Suprapubic skin (tissue), 4 donors: ENCODE results near the gene FRMD4A. TPM values are rescaled to one million over a fixed set of nuclear protein-coding genes. Genes with fewer than 3 reads are reported as not detected.

Experiments
- DNase-seq, 2 donors: peaks; one replicate each; pipeline ENCODE4 v3.0.0-alpha.2; 2019; ENCODE audit warnings: low spot score in 2 of 2
- H3K27ac ChIP-seq: fragments of 200-600 bp; sonication (generic); one replicate; pipeline ENCODE4 v1.5.1; 2019
- H3K27me3 ChIP-seq: fragments of 200-600 bp; sonication (generic); one replicate; pipeline ENCODE4 v1.5.1; 2019
- H3K36me3 ChIP-seq: fragments of 200-600 bp; sonication (generic); one replicate; pipeline ENCODE4 v1.5.1; 2019
- H3K4me1 ChIP-seq: fragments of 200-600 bp; sonication (generic); one replicate; pipeline ENCODE4 v1.5.1; 2019
- H3K4me3 ChIP-seq: fragments of 200-600 bp; sonication (generic); one replicate; pipeline ENCODE4 v1.5.1; 2019; ENCODE audit warnings: mild to moderate bottlenecking
- H3K9me3 ChIP-seq: fragments of 200-600 bp; sonication (generic); one replicate; pipeline ENCODE4 v1.5.1; 2019
- EP300 ChIP-seq: sonication (generic); formaldehyde crosslinking; IDR thresholded peaks from one replicate; pipeline ENCODE4 v1.6.1; 2017; ENCODE audit warnings: antibody characterized with exemption
- POLR2A ChIP-seq, 2 donors: fragments of 450-650 bp; IDR thresholded peaks; one replicate each; pipeline ENCODE4 v1.6.1; 2017; ENCODE audit warnings: antibody characterized with exemption in 2 of 2, mild to moderate bottlenecking in 2 of 2, moderate library complexity in 2 of 2
- POLR2AphosphoS5 ChIP-seq, 3 donors: sonication (generic); formaldehyde crosslinking; IDR thresholded peaks; one replicate each; pipeline ENCODE4 v1.6.1; 2017; ENCODE audit warnings: antibody characterized with exemption in 3 of 3
- WGBS: methylation state at CpG from one replicate; pipeline ENCODE4 v1.1.5; 2018; 5-methylcytosine and 5-hydroxymethylcytosine counted together
- total RNA-seq, 4 donors: library from RNA; depleted of rRNA; stranded (reverse); fragments of >200 nt; gene quantifications; one replicate each; pipeline ENCODE4 v1.1.0, GENCODE V29; 2016
- TF ChIP-seq, protein P1 (sequence below), 2 donors: fragments of 200-600 bp in 1 of 2; fragments of 450-650 bp in 1 of 2; sonication (generic) in 1 of 2; IDR thresholded peaks; one replicate each; pipeline ENCODE4 v1.5.1; 2016 to 2019; ENCODE audit warnings: antibody characterized with exemption in 2 of 2, mild to moderate bottlenecking in 1 of 2, moderate library complexity in 1 of 2

The FRMD4A gene
- total RNA-seq, 4 donors from 2014 or later: 27.4 to 86.3 (median 58.0) TPM

GRCh38 chr10:14003517-14004184, 327.1 kb downstream of the FRMD4A start:
- DNase-seq: no peak
- Histone ChIP-seq H3K27me3 (no peaks in the 10 kb centered on the region), H3K4me3 (no peak overlapping the region), H3K36me3 (no peaks in the 10 kb centered on the region), H3K9me3 (no peaks in the 10 kb centered on the region), H3K27ac (no peak overlapping the region), H3K4me1 (peaks cover 8% of the 10 kb centered on the region)
- WGBS: 81% methylated on average over 9 of the region's 9 CpGs
- TF ChIP-seq POLR2A (IDR thresholded peaks at IDR 0.05) (no peak), POLR2AphosphoS5 (IDR thresholded peaks at IDR 0.05) (no peak), EP300 (no peak)
- TF ChIP-seq, protein P1, sequence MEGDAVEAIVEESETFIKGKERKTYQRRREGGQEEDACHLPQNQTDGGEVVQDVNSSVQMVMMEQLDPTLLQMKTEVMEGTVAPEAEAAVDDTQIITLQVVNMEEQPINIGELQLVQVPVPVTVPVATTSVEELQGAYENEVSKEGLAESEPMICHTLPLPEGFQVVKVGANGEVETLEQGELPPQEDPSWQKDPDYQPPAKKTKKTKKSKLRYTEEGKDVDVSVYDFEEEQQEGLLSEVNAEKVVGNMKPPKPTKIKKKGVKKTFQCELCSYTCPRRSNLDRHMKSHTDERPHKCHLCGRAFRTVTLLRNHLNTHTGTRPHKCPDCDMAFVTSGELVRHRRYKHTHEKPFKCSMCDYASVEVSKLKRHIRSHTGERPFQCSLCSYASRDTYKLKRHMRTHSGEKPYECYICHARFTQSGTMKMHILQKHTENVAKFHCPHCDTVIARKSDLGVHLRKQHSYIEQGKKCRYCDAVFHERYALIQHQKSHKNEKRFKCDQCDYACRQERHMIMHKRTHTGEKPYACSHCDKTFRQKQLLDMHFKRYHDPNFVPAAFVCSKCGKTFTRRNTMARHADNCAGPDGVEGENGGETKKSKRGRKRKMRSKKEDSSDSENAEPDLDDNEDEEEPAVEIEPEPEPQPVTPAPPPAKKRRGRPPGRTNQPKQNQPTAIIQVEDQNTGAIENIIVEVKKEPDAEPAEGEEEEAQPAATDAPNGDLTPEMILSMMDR (IDR thresholded peaks at IDR 0.05): no peak

DNA sequence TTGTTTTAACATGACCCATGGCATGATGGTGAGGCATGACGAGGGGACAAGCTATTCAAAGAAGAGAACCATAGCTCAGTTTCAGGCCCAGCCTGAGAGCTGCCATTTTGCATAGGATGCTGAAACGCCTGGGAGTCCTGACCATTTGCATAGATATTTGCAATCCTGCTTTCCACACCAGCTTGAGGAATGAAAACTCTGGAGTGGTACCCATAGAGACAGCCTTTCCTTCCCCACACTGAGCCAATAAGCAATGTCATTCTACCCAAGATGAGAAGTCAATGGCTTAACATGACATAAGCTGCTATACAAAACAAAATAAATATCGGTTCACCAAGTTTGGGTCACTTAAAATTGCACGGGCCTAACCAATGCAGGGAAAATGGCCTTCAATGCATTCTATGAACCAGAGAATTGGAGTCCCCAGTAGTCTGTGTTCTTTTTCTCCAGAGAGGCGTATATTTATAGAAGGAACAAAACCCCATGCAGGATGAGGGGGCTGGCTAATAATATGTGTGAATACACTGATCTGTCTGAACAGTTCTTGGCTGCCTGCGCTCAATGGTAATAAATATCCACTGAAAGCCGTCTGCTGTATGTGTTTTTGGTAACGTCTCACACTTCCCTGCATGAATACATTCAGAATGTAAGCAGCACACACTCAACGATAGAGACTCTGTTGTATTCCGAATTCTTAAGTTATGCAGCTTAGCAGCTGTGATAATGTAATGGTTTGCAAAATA, 329.3 kb downstream of the FRMD4A start:
- no peak overlapping the region for H3K27ac ChIP-seq
- no peak for TF ChIP-seq POLR2A (IDR thresholded peaks at IDR 0.05)
- TF ChIP-seq EP300: no peak
- TF ChIP-seq POLR2AphosphoS5 (IDR thresholded peaks at IDR 0.05): no peak
- DNase-seq: no peak
- no peaks in the 10 kb centered on the region for H3K36me3 ChIP-seq
- WGBS: 84% methylated on average over 10 of the region's 10 CpGs
- no peaks in the 10 kb centered on the region for H3K9me3 ChIP-seq
- H3K4me1 ChIP-seq: no peaks in the 10 kb centered on the region
- H3K27me3 ChIP-seq: no peaks in the 10 kb centered on the region
- no peak overlapping the region for H3K4me3 ChIP-seq

- 70% methylated on average over 5 of the region's 5 CpGs for WGBS
- no peaks in the 10 kb centered on the region for H3K27me3 ChIP-seq
- no peaks in the 10 kb centered on the region for H3K9me3 ChIP-seq
- H3K27ac ChIP-seq: no peak overlapping the region
- H3K36me3 ChIP-seq: no peaks in the 10 kb centered on the region
- no peak overlapping the region for H3K4me3 ChIP-seq
- TF ChIP-seq, protein P1 (IDR thresholded peaks at IDR 0.05): no peak
- TF ChIP-seq POLR2AphosphoS5 (IDR thresholded peaks at IDR 0.05): no peak
- no peak for DNase-seq
- peaks cover 5% of the 10 kb centered on the region for H3K4me1 ChIP-seq
Observed at GRCh38 chr10:13998163-13998835, 332.4 kb downstream of the FRMD4A start.

DNA sequence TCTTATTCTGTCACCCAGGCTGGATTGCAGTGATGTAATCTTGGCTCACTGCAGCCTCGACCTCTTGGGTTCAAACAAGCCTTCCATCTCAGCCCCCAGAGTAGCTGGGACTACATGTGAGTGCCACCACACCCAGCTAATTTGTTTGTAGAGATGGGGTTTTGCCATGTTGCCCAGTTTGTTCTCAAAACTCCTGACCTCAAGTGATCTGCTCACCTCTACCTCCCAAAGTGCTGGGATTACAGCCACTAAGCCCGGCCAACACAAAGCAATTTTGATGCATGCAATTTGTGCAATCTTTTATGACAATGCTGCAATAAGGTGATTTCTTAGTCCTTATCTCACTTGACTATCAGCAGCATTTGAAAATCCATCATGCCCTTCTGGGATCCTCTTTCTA, 333.1 kb downstream of the FRMD4A start:
- H3K27me3 ChIP-seq: no peaks in the 10 kb centered on the region
- H3K4me1 ChIP-seq: peaks cover 10% of the 10 kb centered on the region
- 79% methylated on average over 2 of the region's 2 CpGs for WGBS
- no peaks in the 10 kb centered on the region for H3K36me3 ChIP-seq
- DNase-seq: no peak
- TF ChIP-seq, protein P1 (IDR thresholded peaks at IDR 0.05): no peak
- TF ChIP-seq EP300: no peak
- TF ChIP-seq POLR2AphosphoS5 (IDR thresholded peaks at IDR 0.05): no peak
- no peak for TF ChIP-seq POLR2A (IDR thresholded peaks at IDR 0.05)
- no peaks in the 10 kb centered on the region for H3K9me3 ChIP-seq
- no peak overlapping the region for H3K27ac ChIP-seq
- no peak overlapping the region for H3K4me3 ChIP-seq

DNA sequence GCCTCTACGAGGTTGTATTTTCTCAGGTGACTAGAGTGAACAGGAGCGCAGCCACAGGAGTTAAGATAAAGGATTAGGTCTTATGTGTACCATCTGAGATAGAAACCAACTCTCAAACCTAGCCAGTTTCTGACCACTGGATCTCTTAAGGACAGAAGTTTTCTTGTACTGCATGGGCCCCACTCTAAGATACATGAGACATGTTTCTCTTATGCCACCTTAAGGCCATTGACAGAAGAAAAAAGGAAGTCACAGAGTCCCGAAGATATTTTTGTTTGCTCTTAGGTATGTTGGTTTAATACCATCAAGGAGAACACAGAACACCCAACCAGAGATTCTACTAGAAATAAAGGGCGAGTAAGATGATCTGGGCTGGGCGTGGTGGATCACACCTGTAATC, 335.8 kb downstream of the FRMD4A start:
- whole genome bisulfite sequencing: 54% methylated on average over 5 of the region's 5 CpGs
- no peaks in the 10 kb centered on the region for H3K27me3 ChIP-seq
- no peaks in the 10 kb centered on the region for H3K9me3 ChIP-seq
- no peaks in the 10 kb centered on the region for H3K36me3 ChIP-seq
- no peak overlapping the region for H3K4me3 ChIP-seq
- H3K27ac ChIP-seq: no peak overlapping the region
- no peak for DNase-seq
- no peak for TF ChIP-seq POLR2AphosphoS5 (IDR thresholded peaks at IDR 0.05)
- TF ChIP-seq EP300: no peak
- TF ChIP-seq, protein P1 (IDR thresholded peaks at IDR 0.05): no peak
- TF ChIP-seq POLR2A (IDR thresholded peaks at IDR 0.05): no peak
- H3K4me1 ChIP-seq: peaks cover 29% of the 10 kb centered on the region
